NK-92 (cell line): Measurements from ENCODE around the gene IL22RA1.

Experiments
- DNase-seq: peaks from one replicate; lab custom pipeline; 2025; ENCODE audit not compliant: unreplicated experiment; lab: John Stamatoyannopoulos, UW

The IL22RA1 gene

GRCh38 chr1:24077278-24077978 is 65.5 kb downstream of the IL22RA1 start:
- DNase-seq: no peak

GRCh38 chr1:24075946-24076345 is 67.0 kb downstream of the IL22RA1 start:
- DNase-seq: no peak

GRCh38 chr1:24075590-24075854 is 67.4 kb downstream of the IL22RA1 start:
- no peak for DNase-seq

- DNase-seq: no peak
Observed at GRCh38 chr1:24074817-24075589, 67.9 kb downstream of the IL22RA1 start.

GRCh38 chr1:24074196-24074595 is 68.7 kb downstream of the IL22RA1 start:
- DNase-seq: no peak

- no peak for DNase-seq
Observed at GRCh38 chr1:24071941-24072340, 71.0 kb downstream of the IL22RA1 start.

- no peak for DNase-seq
Observed at GRCh38 chr1:24070821-24071393, 72.0 kb downstream of the IL22RA1 start.

GRCh38 chr1:24069817-24070216 is 73.1 kb downstream of the IL22RA1 start:
- DNase-seq: no peak
